Pancreas (tissue), 10 donors: ENCODE results near the gene BCL7B. TPM values are rescaled to one million over a fixed set of nuclear protein-coding genes. Genes with fewer than 3 reads are reported as not detected.
A peak's percentile ranks its signal among the peaks of the same experiment; 100 is the strongest.

Experiments
- ATAC-seq, 4 donors: fragments of 200-7000 bp; cut with Tn5 transposase; one replicate each; pipeline versions ENCODE4 v1.8.0 to v1.9.1; 2020; ENCODE audit warnings: mild to moderate bottlenecking in 4 of 4, moderate library complexity in 4 of 4
- DNase-seq, 6 donors: peaks; one replicate each; pipeline ENCODE4 v3.0.0-alpha.2; 2020
- FAIRE-seq: peaks from 2 replicates; lab custom pipeline; 2012; peaks lifted over from hg19 to GRCh38; lab: Jason Lieb, UNC
- H3K27ac ChIP-seq, 4 donors: fragments of 200-600 bp; sonication (generic); 1 replicate in 3 of 4; 2 replicates in 1 of 4; pipeline versions ENCODE4 v1.5.0 to v1.8.0; 2020
- H3K27me3 ChIP-seq, 4 donors: fragments of 200-600 bp; one replicate each; pipeline ENCODE4 v1.8.0; 2021
- H3K36me3 ChIP-seq, 3 donors: fragments of 200-600 bp; sonication (generic) in 1 of 3; one replicate each; pipeline versions ENCODE4 v1.5.0 to v1.8.0; 2020 to 2021
- H3K4me1 ChIP-seq, 3 donors: fragments of 200-600 bp; one replicate each; pipeline ENCODE4 v1.8.0; 2021
- H3K4me3 ChIP-seq, 4 donors: fragments of 200-600 bp; sonication (generic) in 2 of 4; one replicate each; pipeline versions ENCODE4 v1.5.0 to v1.8.0; 2020 to 2021
- H3K9me3 ChIP-seq, 4 donors: fragments of 200-600 bp; one replicate each; pipeline ENCODE4 v1.8.0; 2021
- WGBS, 2 donors: extraction: QIAGEN DNeasy Blood & Tissue Kit; methylation state at CpG; one replicate each; pipeline ENCODE4 v1.1.7; 2013; 5-methylcytosine and 5-hydroxymethylcytosine counted together
- intact Hi-C, 3 donors: fragments of 100-400 bp; cut with DNase I; formaldehyde crosslinking; loops; one replicate each; pipeline versions ENCODE4 v1.11.1 to v1.14.2; 2022
- polyA plus RNA-seq, 2 donors: library from polyadenylated mRNA; stranded (reverse); fragments of 200-250 nt; gene quantifications; one replicate each; pipeline ENCODE4 v1.2.3, GENCODE V29; 2013
- total RNA-seq, 6 donors: library from RNA; stranded (reverse); fragmentation: NEBNext Ultra II Directional in 4 of 6; extraction: Animal tissue kit (Norgen Biotek cat#: 25700) in 4 of 6; gene quantifications; one replicate each; pipeline versions ENCODE4 v1.2.1 to v1.2.4, GENCODE V29; 2021 to 2023
- TF ChIP-seq, protein P1 (sequence below), 4 donors: fragments of 200-600 bp; sonication (generic) in 3 of 4; IDR thresholded peaks; one replicate each; pipeline versions ENCODE4 v1.5.0 to v1.8.0; 2021; ENCODE audit warnings: antibody characterized with exemption in 4 of 4
- donor health status: healthy with polysubstance abuse.
- donor health status: DM: no; HTN: no; CAD: no; lungs with moderate emphysema.
- donor health status: DM: no; HTN: no; CAD: no.
- donor health status: control.
- donor health status: control.
- donor health status: Bipolar disorder and iron deficiency.
- donor health status: DM: yes; HTN: yes; CAD: no.
- donor health status: DM: no; HTN: no; CAD: no.
- donor health status: DM: no; HTN: no; CAD: no.
- donor health status: DM: yes; HTN: yes; CAD: no.

Gene BCL7B
- total and polyA plus RNA-seq, 8 donors: 13.5 to 44.6 (median 17.6) TPM

DNA sequence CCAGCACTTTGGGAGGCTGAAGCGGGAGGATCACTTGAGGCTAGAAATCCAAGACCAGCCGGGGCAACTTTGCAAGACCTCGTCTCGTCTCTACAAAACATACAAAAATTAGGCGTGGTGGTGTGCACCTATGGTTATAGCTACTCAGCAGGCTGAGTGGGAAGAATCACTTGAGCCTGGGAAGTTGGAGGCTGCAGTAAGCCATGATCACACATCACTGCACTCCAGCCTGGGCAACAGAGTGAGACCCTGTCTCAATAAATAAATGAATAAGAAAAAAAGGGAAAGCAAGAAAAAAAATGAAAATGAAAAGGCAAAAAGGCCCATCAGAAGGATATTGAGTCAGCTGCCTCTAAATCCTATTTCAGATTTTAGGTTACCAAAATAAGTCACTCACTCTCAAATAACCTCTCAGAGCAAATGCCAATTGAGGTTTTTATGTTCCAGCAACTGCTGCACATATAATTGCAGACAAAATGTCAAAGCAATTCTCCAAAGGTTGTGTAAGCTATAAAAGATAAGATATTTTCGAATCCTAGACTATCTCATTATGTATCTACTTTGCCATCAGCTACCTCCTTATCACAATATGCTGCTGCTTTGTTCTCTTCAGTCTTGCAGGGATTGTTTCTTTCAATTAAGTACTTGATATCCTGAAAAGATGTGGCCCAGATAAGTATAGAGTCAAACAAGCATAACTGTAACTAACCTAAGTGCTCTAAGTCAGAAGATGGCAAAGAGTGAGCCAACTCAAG lies 40.1 kb downstream of the BCL7B start:
- DNase-seq (peak in 1 of 6 donors; percentile 1), FAIRE-seq (no peak), ATAC-seq (no peak)
- peaks cover 19 to 32% (median 28%) of the 10 kb centered on the region in 3 donors for H3K4me1 ChIP-seq
- H3K9me3 ChIP-seq: no peaks in the 10 kb centered on the region
- H3K27me3 ChIP-seq: no peaks in the 10 kb centered on the region
- 84 to 87% methylated on average over 6 of the region's 6 CpGs for WGBS, 2 donors
- H3K27ac ChIP-seq: no peak overlapping the region
- H3K36me3 ChIP-seq: peaks cover 0 to 13% (median 0%) of the 10 kb centered on the region in 3 donors
- H3K4me3 ChIP-seq: no peak overlapping the region
- TF ChIP-seq, protein P1, sequence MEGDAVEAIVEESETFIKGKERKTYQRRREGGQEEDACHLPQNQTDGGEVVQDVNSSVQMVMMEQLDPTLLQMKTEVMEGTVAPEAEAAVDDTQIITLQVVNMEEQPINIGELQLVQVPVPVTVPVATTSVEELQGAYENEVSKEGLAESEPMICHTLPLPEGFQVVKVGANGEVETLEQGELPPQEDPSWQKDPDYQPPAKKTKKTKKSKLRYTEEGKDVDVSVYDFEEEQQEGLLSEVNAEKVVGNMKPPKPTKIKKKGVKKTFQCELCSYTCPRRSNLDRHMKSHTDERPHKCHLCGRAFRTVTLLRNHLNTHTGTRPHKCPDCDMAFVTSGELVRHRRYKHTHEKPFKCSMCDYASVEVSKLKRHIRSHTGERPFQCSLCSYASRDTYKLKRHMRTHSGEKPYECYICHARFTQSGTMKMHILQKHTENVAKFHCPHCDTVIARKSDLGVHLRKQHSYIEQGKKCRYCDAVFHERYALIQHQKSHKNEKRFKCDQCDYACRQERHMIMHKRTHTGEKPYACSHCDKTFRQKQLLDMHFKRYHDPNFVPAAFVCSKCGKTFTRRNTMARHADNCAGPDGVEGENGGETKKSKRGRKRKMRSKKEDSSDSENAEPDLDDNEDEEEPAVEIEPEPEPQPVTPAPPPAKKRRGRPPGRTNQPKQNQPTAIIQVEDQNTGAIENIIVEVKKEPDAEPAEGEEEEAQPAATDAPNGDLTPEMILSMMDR (IDR thresholded peaks at IDR 0.05): no peak
- intact Hi-C loops: no loop called here

DNA sequence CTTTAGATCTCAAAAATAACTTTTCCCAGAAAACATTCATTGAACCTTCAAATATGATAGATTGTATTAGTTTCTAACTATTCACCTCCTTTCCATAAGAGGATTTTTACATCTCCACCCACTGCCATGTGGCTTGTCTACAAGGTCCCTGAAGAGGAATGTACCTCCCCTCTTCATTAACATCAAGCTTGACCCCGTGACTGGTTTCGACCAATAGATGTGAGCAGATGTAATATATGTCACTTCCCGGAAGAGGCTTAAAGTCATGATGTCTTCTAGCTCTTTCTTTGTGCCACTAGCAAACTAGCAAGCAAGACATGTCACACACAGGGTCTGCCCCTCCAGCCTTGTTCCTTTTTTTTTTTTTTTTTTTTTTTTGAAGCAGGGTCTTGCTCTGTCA lies 42.3 kb downstream of the BCL7B start:
- peaks cover 0 to 19% (median 2%) of the 10 kb centered on the region in 3 donors for H3K36me3 ChIP-seq

DNA sequence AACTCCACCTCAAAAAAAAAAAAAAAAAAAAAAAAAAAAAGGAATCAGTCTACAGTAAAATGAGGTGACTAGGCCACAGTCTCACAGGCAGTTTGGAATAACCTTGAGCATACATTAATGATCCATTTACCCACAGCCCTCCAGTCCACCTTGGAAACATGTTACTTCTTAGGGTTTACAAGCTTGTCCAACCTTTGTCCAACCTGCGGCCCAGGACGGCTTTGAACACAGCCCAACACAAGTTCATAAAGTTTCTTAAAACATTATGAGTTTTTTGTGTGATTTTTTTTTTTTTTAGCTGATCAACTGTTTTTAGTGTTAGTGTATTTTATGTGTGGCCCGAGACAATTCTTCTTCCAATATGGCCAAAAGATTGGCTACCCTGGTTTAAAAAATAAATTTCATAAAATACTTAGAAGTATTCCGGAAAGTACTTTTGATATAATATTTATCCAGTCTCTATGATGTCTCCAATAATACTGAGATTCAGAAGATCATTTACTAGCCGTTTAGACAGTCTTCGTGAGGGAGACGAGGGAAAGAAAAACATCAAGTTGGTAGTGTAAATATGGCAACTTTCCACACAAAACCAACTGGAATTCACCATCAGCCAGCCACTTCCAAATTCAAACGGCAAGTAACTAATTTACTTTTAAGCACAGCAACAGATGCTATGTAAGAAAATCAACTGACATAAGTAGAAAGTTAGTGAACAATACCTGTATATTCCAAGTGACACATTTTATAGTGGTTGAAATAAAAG lies 45.3 kb downstream of the BCL7B start:
- 46% methylated on average over 8 of the region's 8 CpGs for WGBS, 2 donors
- no peaks in the 10 kb centered on the region for H3K27me3 ChIP-seq
- DNase-seq (no peak), ATAC-seq (peak; percentile 31 to 47 (median 36)), FAIRE-seq (no peak)
- TF ChIP-seq, protein P1 (IDR thresholded peaks at IDR 0.05): no peak
- peaks cover 0 to 47% (median 16%) of the 10 kb centered on the region in 3 donors for H3K36me3 ChIP-seq
- peak overlapping the region in 1 of 4 donors; percentile 10 for H3K27ac ChIP-seq
- H3K4me1 ChIP-seq: peaks cover 5 to 6% (median 6%) of the 10 kb centered on the region in 3 donors
- H3K4me3 ChIP-seq: no peak overlapping the region
- no peaks in the 10 kb centered on the region for H3K9me3 ChIP-seq
- intact Hi-C loops: no loop called here

More for the DNA sequence above, 42.3 kb downstream of the BCL7B start:
- no peak overlapping the region for H3K4me3 ChIP-seq
- H3K27me3 ChIP-seq: no peaks in the 10 kb centered on the region
- H3K27ac ChIP-seq: no peak overlapping the region
- intact Hi-C loops: no loop called here
- no peaks in the 10 kb centered on the region for H3K9me3 ChIP-seq
- 96% methylated on average over 3 of the region's 3 CpGs for WGBS, 2 donors
- H3K4me1 ChIP-seq: peaks cover 19 to 29% (median 27%) of the 10 kb centered on the region in 3 donors
- ATAC-seq (no peak), DNase-seq (no peak), FAIRE-seq (no peak)
- TF ChIP-seq, protein P1 (IDR thresholded peaks at IDR 0.05): no peak

DNA sequence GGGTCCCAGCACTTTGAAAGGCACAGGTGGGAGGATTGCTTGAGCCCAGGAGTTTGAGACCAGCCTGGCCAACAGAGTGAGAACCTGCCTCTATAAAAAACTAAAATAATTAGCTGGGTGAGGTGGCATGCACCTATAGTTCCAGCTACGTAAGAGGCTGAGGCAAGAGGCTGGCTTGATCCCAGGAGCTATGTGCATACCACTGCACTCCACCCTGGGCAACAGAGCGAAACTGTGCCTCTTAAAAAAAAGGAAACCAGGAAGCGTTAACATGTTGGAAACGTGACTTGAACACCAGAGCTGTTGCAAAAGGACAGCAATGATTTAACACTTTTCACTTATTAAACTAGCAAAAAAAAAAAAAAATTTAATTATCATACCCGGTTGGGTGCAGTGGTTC lies 48.0 kb downstream of the BCL7B start:
- no peaks in the 10 kb centered on the region for H3K9me3 ChIP-seq
- H3K4me3 ChIP-seq: no peak overlapping the region
- FAIRE-seq (no peak), DNase-seq (no peak), ATAC-seq (no peak)
- peaks cover 0 to 67% (median 22%) of the 10 kb centered on the region in 3 donors for H3K36me3 ChIP-seq
- no peak overlapping the region for H3K27ac ChIP-seq
- TF ChIP-seq, protein P1 (IDR thresholded peaks at IDR 0.05): no peak
- 89 to 90% methylated on average over 5 of the region's 5 CpGs for WGBS, 2 donors
- H3K27me3 ChIP-seq: no peaks in the 10 kb centered on the region
- intact Hi-C loops: no loop called here
- H3K4me1 ChIP-seq: peaks cover 5 to 6% (median 6%) of the 10 kb centered on the region in 3 donors
